DOHH2 (cell line): ENCODE data around the gene GLRA1.

ENCODE experiments used
- CTCF ChIP-seq: fragments of 200-600 bp; sonication (generic); IDR thresholded peaks from one replicate; pipeline ENCODE4 v1.5.1; 2014; ENCODE audit warnings: antibody characterized with exemption, mild to moderate bottlenecking, low read depth, low read length; ENCODE audit not compliant: poor library complexity, severe bottlenecking
- EZH2phosphoT487 ChIP-seq: fragments of 200-600 bp; sonication (generic); IDR thresholded peaks from 2 replicates; pipeline ENCODE4 v1.6.1; 2017; ENCODE audit warnings: borderline replicate concordance, mild to moderate bottlenecking, antibody characterized with exemption, low read length, moderate library complexity, mixed read lengths

- TF ChIP-seq CTCF = no peak
- no peak for TF ChIP-seq EZH2phosphoT487
Observed at GRCh38 chr5:151926188-151926587, 1.5 kb upstream of the GLRA1 start.
